HG03135 (cell line): ENCODE results near the gene DRC3.
"Not testable (repeated sequence)": the region's sequence is repeated elsewhere in the genome, so short reads cannot be mapped to it uniquely, and the experiment has no call there.

ENCODE experiments used
- ATAC-seq: cut with Tn5 transposase; IDR thresholded peaks from one replicate; pipeline ENCODE4 v1.9.1; 2021; ENCODE audit warnings: mild to moderate bottlenecking, moderate library complexity; ENCODE audit not compliant: unreplicated experiment

The DRC3 gene

GRCh38 chr17:17972126-17972951 is at the start of gene DRC3, which contains the start of gene TOM1L2:
DRC3 (plus strand) TSS chr17:17972862; CDS start chr17:17977599, 4,737 bp downstream.
TOM1L2 (minus strand) TSS chr17:17972400; CDS start chr17:17972313, 87 bp downstream.
- peak; percentile 92 for ATAC-seq

- no peak for ATAC-seq
Observed at GRCh38 chr17:17924131-17924856, 48.4 kb upstream of the DRC3 start.

- ATAC-seq, result no peak
Observed at GRCh38 chr17:17924857-17925250, 47.8 kb upstream of the DRC3 start.

- no peak for ATAC-seq
Observed at GRCh38 chr17:17926036-17926435, 46.6 kb upstream of the DRC3 start.

- no peak for ATAC-seq
Observed at GRCh38 chr17:17926840-17927449, 45.7 kb upstream of the DRC3 start.

- no peak for ATAC-seq
Observed at GRCh38 chr17:17928398-17929287, 44.0 kb upstream of the DRC3 start.

GRCh38 chr17:17929655-17930380 is 42.8 kb upstream of the DRC3 start:
- no peak for ATAC-seq

- ATAC-seq, result no peak
Observed at GRCh38 chr17:17930674-17931073, 42.0 kb upstream of the DRC3 start.

- no peak for ATAC-seq
Observed at GRCh38 chr17:17931159-17931558, 41.5 kb upstream of the DRC3 start.

GRCh38 chr17:17933775-17934174 is 38.9 kb upstream of the DRC3 start:
- ATAC-seq, result no peak

GRCh38 chr17:17934214-17934613 is 38.4 kb upstream of the DRC3 start:
- ATAC-seq, result no peak

- no peak for ATAC-seq
Observed at GRCh38 chr17:17934806-17935205, 37.9 kb upstream of the DRC3 start.

- no peak for ATAC-seq
Observed at GRCh38 chr17:17935321-17936271, 37.1 kb upstream of the DRC3 start.

- no peak for ATAC-seq
Observed at GRCh38 chr17:17937201-17937853, 35.3 kb upstream of the DRC3 start.

- no peak for ATAC-seq
Observed at GRCh38 chr17:17937958-17938357, 34.7 kb upstream of the DRC3 start.

- ATAC-seq, result no peak
Observed at GRCh38 chr17:17938388-17939107, 34.1 kb upstream of the DRC3 start.

- not testable (repeated sequence) for ATAC-seq
Observed at GRCh38 chr17:17939941-17940340, 32.7 kb upstream of the DRC3 start.

- no peak for ATAC-seq
Observed at GRCh38 chr17:17940441-17940911, 32.2 kb upstream of the DRC3 start.
